ENCODE results near the gene FRG2.
"Not testable (repeated sequence)": the region's sequence is repeated elsewhere in the genome, so short reads cannot be mapped to it uniquely, and the experiment has no call there.

GRCh38 chr4:190058997-190059396 is 31.9 kb upstream of the FRG2 start:
- TF ChIP-seq TAF1 (IDR thresholded peaks at IDR 0.05; ENCODE audit: low read depth, low read length); POLR2A (IDR thresholded peaks at IDR 0.05; ENCODE audit: low read depth, low read length); POU2F2 (IDR thresholded peaks at IDR 0.05; ENCODE audit: low read depth, low read length); POLR2AphosphoS5 (IDR thresholded peaks at IDR 0.05; ENCODE audit: low read depth, low read length); SPI1 (IDR thresholded peaks at IDR 0.05; ENCODE audit: low read depth, low read length); PAX5 (IDR thresholded peaks at IDR 0.05; ENCODE audit: insufficient read depth, low read length, severe bottlenecking): not testable (repeated sequence)

Data from GM12891 (cell line).